NCI-H1694 treated with DMSO at 0.1 percent for 48 hours (cell line): ENCODE data around the gene CRB1.
"Not testable (repeated sequence)": the region's sequence is repeated elsewhere in the genome, so short reads cannot be mapped to it uniquely, and the experiment has no call there.

Experiments used
- DNase-seq: peaks from one replicate; lab custom pipeline; 2025; lab: John Stamatoyannopoulos, UW

The CRB1 gene

GRCh38 chr1:197465528-197466327 is 197.7 kb downstream of the CRB1 start:
- no peak for DNase-seq

GRCh38 chr1:197466813-197467212 is 198.8 kb downstream of the CRB1 start:
- no peak for DNase-seq

GRCh38 chr1:197467881-197468280 is 199.8 kb downstream of the CRB1 start:
- DNase-seq = no peak

- no peak for DNase-seq
These were observed 200.6 kb downstream of the CRB1 start for GRCh38 chr1:197468543-197469175.

GRCh38 chr1:197469620-197470210 is 201.7 kb downstream of the CRB1 start:
- DNase-seq = no peak

GRCh38 chr1:197470330-197470729 is 202.3 kb downstream of the CRB1 start:
- no peak for DNase-seq

GRCh38 chr1:197471248-197471985 is 203.4 kb downstream of the CRB1 start:
- peak; percentile 51 for DNase-seq

GRCh38 chr1:197472141-197472540 is 204.1 kb downstream of the CRB1 start:
- no peak for DNase-seq

GRCh38 chr1:197480446-197480845 is 212.4 kb downstream of the CRB1 start:
- DNase-seq = no peak

- DNase-seq = no peak
These were observed 213.0 kb downstream of the CRB1 start for GRCh38 chr1:197481101-197481500.

GRCh38 chr1:197485790-197486189 is 217.7 kb downstream of the CRB1 start:
- no peak for DNase-seq

- DNase-seq = no peak
These were observed 218.9 kb downstream of the CRB1 start for GRCh38 chr1:197486946-197487345.

- not testable (repeated sequence) for DNase-seq
These were observed 223.5 kb downstream of the CRB1 start for GRCh38 chr1:197491505-197491904.

GRCh38 chr1:197496722-197497121 is 228.7 kb downstream of the CRB1 start:
- no peak for DNase-seq

GRCh38 chr1:197510691-197511378 is 242.8 kb downstream of the CRB1 start:
- no peak for DNase-seq

- no peak for DNase-seq
These were observed 247.4 kb downstream of the CRB1 start for GRCh38 chr1:197515421-197515820.

- DNase-seq = peak; percentile 7
These were observed 251.8 kb downstream of the CRB1 start for GRCh38 chr1:197519741-197520334.

- DNase-seq = peak; percentile 25
These were observed 253.2 kb downstream of the CRB1 start for GRCh38 chr1:197521118-197521739.

- DNase-seq = peak; percentile 64
These were observed 258.8 kb downstream of the CRB1 start for GRCh38 chr1:197526736-197527371.
